K562 (cell line): ENCODE measurements around the gene HNRNPM. TPM values are rescaled to one million over a fixed set of nuclear protein-coding genes. Genes with fewer than 3 reads are reported as not detected.

Source experiments
- ATAC-seq: fragments of 200-7000 bp; cut with Tn5 transposase; 3 replicates; pipeline ENCODE4 v1.9.1; 2020; ENCODE audit warnings: moderate library complexity
- BruUV-seq: library from RNA; stranded (reverse); fragments of 400-500 nt; replicated peaks from 2 replicates; lab custom pipeline; 2021; lab: Mats Ljungman, UMichigan
- CTCF ChIA-PET: fragments of 300-600 bp; formaldehyde crosslinking; extraction: SDS; loops from one replicate; lab custom pipeline; 2021; ENCODE audit warnings: low intra/inter-chr PET ratio; lab: Yijun Ruan, JAX
- POLR2A ChIA-PET: fragments of 300-600, 350-650 bp; sonication (Branson Sonifier 250); formaldehyde crosslinking; extraction: SDS; loops from one replicate; lab custom pipeline; 2021; ENCODE audit warnings: antibody characterized with exemption, inconsistent platforms; lab: Yijun Ruan, JAX
- DNase-seq, 4 experiments: peaks; one replicate each; pipeline versions ENCODE4 v3.0.0 to v3.0.0-alpha.2; 2011 to 2018; ENCODE audit warnings: low spot score in 3 of 4, mixed read lengths in 3 of 4; ENCODE audit errors: extremely low read depth in 1 of 4
- FAIRE-seq: peaks from 2 replicates; lab custom pipeline; 2011; peaks lifted over from hg19 to GRCh38; lab: Jason Lieb, UNC
- H2AFZ ChIP-seq: 2 replicates; pipeline ENCODE4 v1.6.0; 2011; ENCODE audit warnings: low read depth, low read length, control low read depth, inconsistent platforms
- H3K27ac ChIP-seq: fragments of 200-600 bp; 3 replicates; pipeline ENCODE4 v1.8.0; 2011; ENCODE audit warnings: low read depth, mild to moderate bottlenecking, control low read depth, inconsistent platforms, low read length, moderate library complexity, mixed read lengths; ENCODE audit errors: extremely low read depth
- H3K27me3 ChIP-seq, 2 experiments: fragments of 300-600 bp in 1 of 2; 2 replicates in 1 of 2; 3 replicates in 1 of 2; pipeline versions ENCODE4 v1.6.0 to v1.8.0; 2011; ENCODE audit warnings: inconsistent platforms in 2 of 2, low read length in 2 of 2, mild to moderate bottlenecking in 1 of 2, mixed read lengths in 1 of 2, moderate library complexity in 1 of 2; ENCODE audit not compliant: control insufficient read depth in 2 of 2, insufficient read depth in 2 of 2
- H3K36me3 ChIP-seq: fragments of 300-600 bp; 3 replicates; pipeline ENCODE4 v1.8.0; 2011; ENCODE audit warnings: mild to moderate bottlenecking, low read length, inconsistent platforms; ENCODE audit not compliant: control insufficient read depth, insufficient read depth
- H3K4me1 ChIP-seq, 2 experiments: fragments of 200-600 bp in 1 of 2; replicated peaks in 1 of 2; 2 replicates in 1 of 2; 3 replicates in 1 of 2; pipeline versions ENCODE4 v1.5.1 to v1.8.0; 2011; ENCODE audit warnings: inconsistent platforms in 2 of 2, low read length in 2 of 2, mild to moderate bottlenecking in 1 of 2, mixed read lengths in 1 of 2, moderate library complexity in 1 of 2; ENCODE audit not compliant: control insufficient read depth in 2 of 2, insufficient read depth in 2 of 2
- H3K4me2 ChIP-seq: 2 replicates; pipeline ENCODE4 v1.6.1; 2011; ENCODE audit warnings: low read length, control low read depth, inconsistent platforms, mixed read lengths; ENCODE audit not compliant: insufficient read depth
- H3K4me3 ChIP-seq: fragments of 200-600 bp; sonication (generic), shearing (Covaris generic); 2 replicates; pipeline ENCODE4 v1.5.1; 2016; ENCODE audit warnings: control low read depth, inconsistent platforms
- H3K79me2 ChIP-seq: fragments of 200-600 bp; 3 replicates; pipeline ENCODE4 v1.8.0; 2011; ENCODE audit warnings: low read length, inconsistent platforms; ENCODE audit not compliant: control insufficient read depth, insufficient read depth
- H3K9ac ChIP-seq, 2 experiments: 2 replicates each; pipeline versions ENCODE4 v1.6.0 to v1.6.1; 2011; ENCODE audit warnings: low read depth in 2 of 2, low read length in 2 of 2, control low read depth in 1 of 2, inconsistent platforms in 1 of 2, mild to moderate bottlenecking in 1 of 2, mixed read lengths in 1 of 2; ENCODE audit not compliant: insufficient read depth in 1 of 2
- H3K9me1 ChIP-seq: one replicate; pipeline ENCODE4 v1.6.0; 2011; ENCODE audit warnings: inconsistent platforms, mild to moderate bottlenecking, low read length, moderate library complexity; ENCODE audit not compliant: control insufficient read depth, insufficient read depth
- H3K9me3 ChIP-seq: replicated peaks from 2 replicates; pipeline ENCODE4 v1.5.1; 2011; ENCODE audit warnings: low read depth, low read length, inconsistent platforms; ENCODE audit not compliant: control insufficient read depth, insufficient read depth
- H4K20me1 ChIP-seq: replicated peaks from 2 replicates; pipeline ENCODE4 v1.6.1; 2011; ENCODE audit warnings: low read length, inconsistent platforms, mixed read lengths; ENCODE audit not compliant: control insufficient read depth, insufficient read depth
- ATF2 ChIP-seq: sonication (generic); formaldehyde crosslinking; IDR thresholded peaks from 2 replicates; pipeline ENCODE4 v1.8.1; 2022; ENCODE audit warnings: missing genetic modification reagents
- DIDO1 ChIP-seq: fragments of 450-650 bp; IDR thresholded peaks from 2 replicates; pipeline ENCODE4 v1.6.1; 2016; ENCODE audit warnings: low read depth, missing biosample characterization, missing genetic modification characterization
- GABPB1 ChIP-seq: sonication (generic); formaldehyde crosslinking; IDR thresholded peaks from 2 replicates; pipeline ENCODE4 v1.8.0; 2022; ENCODE audit warnings: mild to moderate bottlenecking, missing genetic modification reagents
- HSF4 ChIP-seq: fragments of 250-450 bp; sonication (Bioruptor Pico); IDR thresholded peaks from 2 replicates; pipeline ENCODE4 v2.1.2; 2022; ENCODE audit warnings: mild to moderate bottlenecking, moderate library complexity, borderline replicate concordance
- KLF13 ChIP-seq: fragments of 450-650 bp; IDR thresholded peaks from 2 replicates; pipeline ENCODE4 v1.6.1; 2016; ENCODE audit warnings: missing genetic modification characterization, low read depth, mild to moderate bottlenecking, missing compliant biosample characterization, moderate library complexity, borderline replicate concordance
- NFIX ChIP-seq: fragments of 250-450 bp; sonication (Bioruptor Pico); IDR thresholded peaks from 2 replicates; pipeline ENCODE4 v1.4.0; 2020; ENCODE audit warnings: low read depth, mild to moderate bottlenecking, moderate library complexity
- PBX2 ChIP-seq, 2 experiments: IDR thresholded peaks in 1 of 2; conservative IDR thresholded peaks in 1 of 2; 2 replicates each; pipeline ENCODE4 v1.6.1; 2016; ENCODE audit warnings: low read depth in 2 of 2, mild to moderate bottlenecking in 1 of 2, missing compliant biosample characterization in 1 of 2, missing genetic modification characterization in 1 of 2, moderate library complexity in 1 of 2
- PTBP1 ChIP-seq: fragments of 200-400 bp; formaldehyde crosslinking; IDR thresholded peaks from 2 replicates; pipeline ENCODE4 v1.6.1; 2017; ENCODE audit warnings: low read depth, low read length
- SMARCA5 ChIP-seq: fragments of 450-650 bp; IDR thresholded peaks from 2 replicates; pipeline ENCODE4 v1.6.1; 2016
- ZC3H8 ChIP-seq: fragments of 450-650 bp; IDR thresholded peaks from 2 replicates; pipeline ENCODE4 v1.6.1; 2017
- WGBS: fragments of 100-300 bp; shearing (Covaris generic); methylation state at CpG from one replicate; pipeline ENCODE4 v1.1.6; 2016; ENCODE audit warnings: low coverage, mixed read lengths; ENCODE audit not compliant: insufficient coverage; ENCODE audit errors: missing lambda C conversion rate; 5-methylcytosine and 5-hydroxymethylcytosine counted together
- in situ Hi-C: fragments of 300-500 bp; cut with MboI; formaldehyde crosslinking; loops from 4 replicates; pipeline ENCODE4 v1.15.0; 2018; ENCODE audit warnings: inconsistent platforms, mixed read lengths
- intact Hi-C: fragments of 100-400 bp; cut with micrococcal nuclease; formaldehyde crosslinking; loops from 2 replicates; pipeline ENCODE4 v1.14.2; 2022
- polyA plus RNA-seq, 8 experiments: library from polyadenylated mRNA; depleted of rRNA in 4 of 8; stranded (reverse) in 5 of 8; unstranded in 3 of 8; fragments of >200 nt; fragmentation: Nextera tagmentation in 2 of 8; fragmentation: Illumina TruSeq in 1 of 8; extraction: Ambion mirVana in 2 of 8; extraction: Trizol in 1 of 8; gene quantifications; 2 replicates each; pipeline versions ENCODE4 v1.2.1 to v1.2.3, GENCODE V29; 2011 to 2014; ENCODE audit warnings: inconsistent platforms in 1 of 8, missing spikeins in 1 of 8
- total RNA-seq, 7 experiments: library from RNA; depleted of rRNA in 6 of 7; stranded (reverse); fragments of >200 nt in 6 of 7; fragmentation: Illumina TruSeq in 2 of 7; extraction: Trizol in 2 of 7; gene quantifications; 2 replicates each; pipeline versions ENCODE4 v1.2.1 to v1.2.3, GENCODE V29; 2011 to 2021; ENCODE audit warnings: low replicate concordance in 1 of 7

Gene HNRNPM
- total and polyA plus RNA-seq, 9 of the 15 experiments (the other 6 are each of a cell fraction or from before 2014, with no cell fraction given): 11.1 to 340 (median 195) TPM

GRCh38 chr19:8461891-8462290 lies 17.1 kb downstream of the HNRNPM start (continued):
- TF ChIP-seq ATF2: no peak
- no peak for TF ChIP-seq KLF13

GRCh38 chr19:8462571-8462970 lies 17.8 kb downstream of the HNRNPM start:
- in situ Hi-C loops (no loop called here), intact Hi-C loops (no loop called here)
- H3K4me2 ChIP-seq: no peak overlapping the region
- H3K79me2 ChIP-seq: peaks cover 80% of the 10 kb centered on the region
- CTCF ChIA-PET: no interaction called here
- peaks cover 44% of the 10 kb centered on the region for H4K20me1 ChIP-seq
- ATAC-seq (no peak), DNase-seq (no peak), FAIRE-seq (no peak)
- no peak overlapping the region for H3K9ac ChIP-seq
- no peak overlapping the region for H3K27ac ChIP-seq
- TF ChIP-seq DIDO1 (tag) (no peak), GABPB1 (no peak), HSF4 (CRISPR knock-in tag) (no peak), PBX2 (CRISPR knock-in tag; IDR thresholded peaks at IDR 0.05; ENCODE audit: low read depth) (no peak), PBX2 (tag; conservative IDR thresholded peaks at IDR 0.05; ENCODE audit: low read depth) (no peak), NFIX (no peak), SMARCA5 (no peak), ZC3H8 (no peak), PTBP1 (no peak)
- no TSS peak for BruUV-seq
- peaks cover 99% of the 10 kb centered on the region for H3K36me3 ChIP-seq
- no peak overlapping the region for H3K4me3 ChIP-seq
- H3K9me3 ChIP-seq: no peaks in the 10 kb centered on the region
- H2AFZ ChIP-seq: no peak overlapping the region
- WGBS: 80% methylated on average over 5 of the region's 5 CpGs
- POLR2A ChIA-PET: interaction anchor here (0.6 to 3.5 kb wide), 8 partner anchors 9 to 195 kb away, joined by 3 to 18 read pairs (median 4); partner anchors contain the start of gene HNRNPM
- H3K4me1 ChIP-seq: no peaks in the 10 kb centered on the region
- no peaks in the 10 kb centered on the region for H3K27me3 ChIP-seq
- no peaks in the 10 kb centered on the region for H3K9me1 ChIP-seq
